NCI-H1105 treated with DMSO at 0.1 percent for 48 hours (cell line): ENCODE results near the gene COL1A1.

Experiments
- DNase-seq: peaks from one replicate; lab custom pipeline; 2025; lab: John Stamatoyannopoulos, UW

The COL1A1 gene

GRCh38 chr17:50141026-50141744 lies 60.2 kb downstream of the COL1A1 start:
- no peak for DNase-seq

- peak; percentile 47 for DNase-seq
Observed at GRCh38 chr17:50139950-50140885, 61.2 kb downstream of the COL1A1 start.

- DNase-seq = no peak
Observed at GRCh38 chr17:50139185-50139783, 62.1 kb downstream of the COL1A1 start.

- no peak for DNase-seq
Observed at GRCh38 chr17:50137042-50137441, 64.4 kb downstream of the COL1A1 start.

- DNase-seq = no peak
Observed at GRCh38 chr17:50136096-50136687, 65.2 kb downstream of the COL1A1 start.

GRCh38 chr17:50135316-50136095 lies 65.9 kb downstream of the COL1A1 start:
- DNase-seq = no peak

- DNase-seq = no peak
Observed at GRCh38 chr17:50134206-50135110, 67.0 kb downstream of the COL1A1 start.

GRCh38 chr17:50133769-50134099 lies 67.7 kb downstream of the COL1A1 start:
- no peak for DNase-seq
